GM12892 (cell line): ENCODE measurements around the gene KCTD16.

ENCODE experiments used
- POLR2A ChIP-seq: IDR thresholded peaks from 2 replicates; pipeline ENCODE4 v1.6.1; 2011; ENCODE audit warnings: low read depth, low read length, control low read depth
- POLR2AphosphoS5 ChIP-seq: IDR thresholded peaks from 2 replicates; pipeline ENCODE4 v1.6.1; 2011; ENCODE audit warnings: low read depth, low read length, control low read depth

DNA sequence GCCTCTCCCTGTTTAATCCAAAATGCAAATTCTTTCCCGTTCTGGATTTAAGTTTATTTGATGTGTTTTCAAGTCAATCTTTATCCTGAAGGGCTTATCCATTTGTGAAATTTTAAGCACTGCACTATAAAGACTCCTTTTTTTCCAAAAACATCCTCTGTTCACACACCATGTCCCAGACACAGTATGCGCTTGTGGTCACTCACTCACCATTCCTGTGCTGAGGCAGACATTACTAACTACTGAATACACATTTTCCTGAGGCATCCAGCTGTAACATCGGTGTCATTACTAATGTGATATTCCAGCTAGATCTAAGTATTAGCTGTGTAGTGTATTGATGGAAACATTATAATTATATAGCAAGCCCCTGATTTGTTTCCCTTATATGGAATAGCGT, 298.4 kb downstream of the KCTD16 start:
- no peak for TF ChIP-seq POLR2AphosphoS5
- TF ChIP-seq POLR2A: no peak
